GM21737 (cell line): ENCODE data around the gene BUB1.
A peak's percentile ranks its signal among the peaks of the same experiment; 100 is the strongest.
"Not testable (repeated sequence)": the region's sequence is repeated elsewhere in the genome, so short reads cannot be mapped to it uniquely, and the experiment has no call there.

ENCODE experiments used
- ATAC-seq: cut with Tn5 transposase; IDR thresholded peaks from one replicate; pipeline ENCODE4 v1.9.1; 2021; ENCODE audit warnings: mild to moderate bottlenecking, moderate library complexity; ENCODE audit not compliant: unreplicated experiment

The BUB1 gene

GRCh38 chr2:110691612-110692258 is 13.9 kb upstream of the BUB1 start:
- no peak for ATAC-seq

GRCh38 chr2:110690083-110690965 is 12.5 kb upstream of the BUB1 start:
- ATAC-seq: no peak

GRCh38 chr2:110688594-110689091 is 10.8 kb upstream of the BUB1 start:
- no peak for ATAC-seq

- ATAC-seq: not testable (repeated sequence)
Measured at GRCh38 chr2:110687775-110688484, 10.1 kb upstream of the BUB1 start.

- no peak for ATAC-seq
Measured at GRCh38 chr2:110682872-110683271, 5.0 kb upstream of the BUB1 start.

GRCh38 chr2:110682267-110682666 is 4.4 kb upstream of the BUB1 start:
- no peak for ATAC-seq

- ATAC-seq: no peak
Measured at GRCh38 chr2:110680709-110681108, 2.8 kb upstream of the BUB1 start.

GRCh38 chr2:110679865-110680264 is 2.0 kb upstream of the BUB1 start:
- ATAC-seq: no peak

GRCh38 chr2:110679337-110679707 is 1.5 kb upstream of the BUB1 start:
- no peak for ATAC-seq

GRCh38 chr2:110678457-110679336 is 834 bp upstream of the BUB1 start:
- ATAC-seq: no peak

- no peak for ATAC-seq
Measured at GRCh38 chr2:110677080-110677479, 783 bp downstream of the BUB1 start.

GRCh38 chr2:110675679-110676078 is 2.2 kb downstream of the BUB1 start:
- ATAC-seq: no peak

- peak; percentile 82 for ATAC-seq
Measured at GRCh38 chr2:110674620-110675555, 3.0 kb downstream of the BUB1 start.

- ATAC-seq: no peak
Measured at GRCh38 chr2:110673201-110673600, 4.7 kb downstream of the BUB1 start.

- ATAC-seq: no peak
Measured at GRCh38 chr2:110670826-110671225, 7.0 kb downstream of the BUB1 start.

- no peak for ATAC-seq
Measured at GRCh38 chr2:110669079-110669478, 8.8 kb downstream of the BUB1 start.

- no peak for ATAC-seq
Measured at GRCh38 chr2:110667071-110667470, 10.8 kb downstream of the BUB1 start.

- no peak for ATAC-seq
Measured at GRCh38 chr2:110664135-110664534, 13.7 kb downstream of the BUB1 start.

- no peak for ATAC-seq
Measured at GRCh38 chr2:110662560-110662959, 15.3 kb downstream of the BUB1 start.
